ENCODE measurements around the gene ANKEF1. TPM values are rescaled to one million over a fixed set of nuclear protein-coding genes. Genes with fewer than 3 reads are reported as not detected.

Gene ANKEF1
- total and polyA plus RNA-seq, 2 experiments from 2014 or later: 4.7 to 9.7 TPM

GRCh38 chr20:10040070-10040975 is 5.5 kb downstream of the ANKEF1 start (continued):
- TF ChIP-seq, protein P1, sequence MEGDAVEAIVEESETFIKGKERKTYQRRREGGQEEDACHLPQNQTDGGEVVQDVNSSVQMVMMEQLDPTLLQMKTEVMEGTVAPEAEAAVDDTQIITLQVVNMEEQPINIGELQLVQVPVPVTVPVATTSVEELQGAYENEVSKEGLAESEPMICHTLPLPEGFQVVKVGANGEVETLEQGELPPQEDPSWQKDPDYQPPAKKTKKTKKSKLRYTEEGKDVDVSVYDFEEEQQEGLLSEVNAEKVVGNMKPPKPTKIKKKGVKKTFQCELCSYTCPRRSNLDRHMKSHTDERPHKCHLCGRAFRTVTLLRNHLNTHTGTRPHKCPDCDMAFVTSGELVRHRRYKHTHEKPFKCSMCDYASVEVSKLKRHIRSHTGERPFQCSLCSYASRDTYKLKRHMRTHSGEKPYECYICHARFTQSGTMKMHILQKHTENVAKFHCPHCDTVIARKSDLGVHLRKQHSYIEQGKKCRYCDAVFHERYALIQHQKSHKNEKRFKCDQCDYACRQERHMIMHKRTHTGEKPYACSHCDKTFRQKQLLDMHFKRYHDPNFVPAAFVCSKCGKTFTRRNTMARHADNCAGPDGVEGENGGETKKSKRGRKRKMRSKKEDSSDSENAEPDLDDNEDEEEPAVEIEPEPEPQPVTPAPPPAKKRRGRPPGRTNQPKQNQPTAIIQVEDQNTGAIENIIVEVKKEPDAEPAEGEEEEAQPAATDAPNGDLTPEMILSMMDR (conservative IDR thresholded peaks at IDR 0.05; ENCODE audit: low read depth in 2 of 2): no peak
- TF ChIP-seq JUNB (IDR thresholded peaks at IDR 0.05; ENCODE audit: unreplicated experiment): no peak
- TF ChIP-seq ZNF331 (CRISPR knock-in tag; IDR thresholded peaks at IDR 0.05; ENCODE audit: low read depth): no peak
- TF ChIP-seq NANOG (IDR thresholded peaks at IDR 0.05; ENCODE audit: borderline replicate concordance): no peak
- no peak for TF ChIP-seq CREB1 (CRISPR knock-in tag; IDR thresholded peaks at IDR 0.05; ENCODE audit: low read depth)
- no peak for TF ChIP-seq EZH2 (IDR thresholded peaks at IDR 0.05; ENCODE audit: low read depth, unreplicated experiment)

DNA sequence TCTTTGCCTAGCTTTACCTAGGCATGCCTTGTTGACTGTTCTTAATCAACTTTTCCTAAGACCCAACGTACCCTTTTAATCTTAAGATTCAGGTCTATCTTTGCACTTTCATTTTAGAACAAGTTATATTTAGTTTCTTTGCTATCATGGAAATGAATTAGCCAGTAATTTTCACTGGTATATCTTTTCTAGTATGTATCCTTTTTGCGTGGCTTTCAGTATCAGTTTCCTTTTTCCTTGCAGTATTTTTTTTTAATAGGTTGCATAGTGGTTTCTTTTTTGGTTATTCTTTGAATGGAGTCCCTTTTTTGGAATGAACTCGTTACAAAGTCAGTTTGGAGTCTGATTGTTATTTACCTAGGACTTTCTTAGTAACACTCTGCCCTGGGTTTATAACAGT is 7.3 kb downstream of the ANKEF1 start:
- Histone ChIP-seq H4K20me1 (replicated peaks; ENCODE audit: insufficient read depth) (no peaks in the 10 kb centered on the region), H2AFZ (no peak overlapping the region), H3K79me2 (replicated peaks; ENCODE audit: insufficient read depth) (no peaks in the 10 kb centered on the region), H3K36me3 (ENCODE audit: insufficient read depth) (no peaks in the 10 kb centered on the region), H3F3A (replicated peaks; ENCODE audit: low read depth) (no peaks in the 10 kb centered on the region), H3K9me2 (ENCODE audit: insufficient read depth) (no peaks in the 10 kb centered on the region), H3K4me1 (ENCODE audit: insufficient read depth) (no peaks in the 10 kb centered on the region), H3K27ac (ENCODE audit: low read depth) (no peak overlapping the region), H3K4me2 (no peak overlapping the region), H3K4me3 (no peak overlapping the region), H3K27me3 (ENCODE audit: insufficient read depth) (no peaks in the 10 kb centered on the region)
- no peaks in the 10 kb centered on the region for H3K27me3 Mint-ChIP-seq (ENCODE audit: insufficient read depth, low read depth, poor library complexity)
- no peaks in the 10 kb centered on the region for H3K9me3 Mint-ChIP-seq
- H3K36me3 Mint-ChIP-seq (ENCODE audit: low read depth): no peaks in the 10 kb centered on the region; the same call in 2 of the 3 replicates
- no peak for ATAC-seq
- H3K4me3 Mint-ChIP-seq: no peak overlapping the region
- DNase-seq (ENCODE audit: low spot score): no peak
- no peak overlapping the region for H3K27ac Mint-ChIP-seq
- H3K4me1 Mint-ChIP-seq: peaks cover under 1% of the 10 kb centered on the region; the same call in 1 of the 3 replicates
- TF ChIP-seq POLR2AphosphoS5 (IDR thresholded peaks at IDR 0.05; ENCODE audit: low read depth) (no peak), NANOG (IDR thresholded peaks at IDR 0.05; ENCODE audit: borderline replicate concordance) (no peak), STAT1 (IDR thresholded peaks at IDR 0.05; ENCODE audit: unreplicated experiment) (no peak), EZH2phosphoT487 (IDR thresholded peaks at IDR 0.05; ENCODE audit: unreplicated experiment) (no peak), CREB1 (CRISPR knock-in tag; IDR thresholded peaks at IDR 0.05; ENCODE audit: low read depth) (no peak), EZH2 (IDR thresholded peaks at IDR 0.05; ENCODE audit: low read depth, unreplicated experiment) (no peak), ZNF331 (CRISPR knock-in tag; IDR thresholded peaks at IDR 0.05; ENCODE audit: low read depth) (no peak)
- TF ChIP-seq, protein P1 (conservative IDR thresholded peaks at IDR 0.05; ENCODE audit: low read depth in 2 of 2): no peak
- TF ChIP-seq, protein P2, sequence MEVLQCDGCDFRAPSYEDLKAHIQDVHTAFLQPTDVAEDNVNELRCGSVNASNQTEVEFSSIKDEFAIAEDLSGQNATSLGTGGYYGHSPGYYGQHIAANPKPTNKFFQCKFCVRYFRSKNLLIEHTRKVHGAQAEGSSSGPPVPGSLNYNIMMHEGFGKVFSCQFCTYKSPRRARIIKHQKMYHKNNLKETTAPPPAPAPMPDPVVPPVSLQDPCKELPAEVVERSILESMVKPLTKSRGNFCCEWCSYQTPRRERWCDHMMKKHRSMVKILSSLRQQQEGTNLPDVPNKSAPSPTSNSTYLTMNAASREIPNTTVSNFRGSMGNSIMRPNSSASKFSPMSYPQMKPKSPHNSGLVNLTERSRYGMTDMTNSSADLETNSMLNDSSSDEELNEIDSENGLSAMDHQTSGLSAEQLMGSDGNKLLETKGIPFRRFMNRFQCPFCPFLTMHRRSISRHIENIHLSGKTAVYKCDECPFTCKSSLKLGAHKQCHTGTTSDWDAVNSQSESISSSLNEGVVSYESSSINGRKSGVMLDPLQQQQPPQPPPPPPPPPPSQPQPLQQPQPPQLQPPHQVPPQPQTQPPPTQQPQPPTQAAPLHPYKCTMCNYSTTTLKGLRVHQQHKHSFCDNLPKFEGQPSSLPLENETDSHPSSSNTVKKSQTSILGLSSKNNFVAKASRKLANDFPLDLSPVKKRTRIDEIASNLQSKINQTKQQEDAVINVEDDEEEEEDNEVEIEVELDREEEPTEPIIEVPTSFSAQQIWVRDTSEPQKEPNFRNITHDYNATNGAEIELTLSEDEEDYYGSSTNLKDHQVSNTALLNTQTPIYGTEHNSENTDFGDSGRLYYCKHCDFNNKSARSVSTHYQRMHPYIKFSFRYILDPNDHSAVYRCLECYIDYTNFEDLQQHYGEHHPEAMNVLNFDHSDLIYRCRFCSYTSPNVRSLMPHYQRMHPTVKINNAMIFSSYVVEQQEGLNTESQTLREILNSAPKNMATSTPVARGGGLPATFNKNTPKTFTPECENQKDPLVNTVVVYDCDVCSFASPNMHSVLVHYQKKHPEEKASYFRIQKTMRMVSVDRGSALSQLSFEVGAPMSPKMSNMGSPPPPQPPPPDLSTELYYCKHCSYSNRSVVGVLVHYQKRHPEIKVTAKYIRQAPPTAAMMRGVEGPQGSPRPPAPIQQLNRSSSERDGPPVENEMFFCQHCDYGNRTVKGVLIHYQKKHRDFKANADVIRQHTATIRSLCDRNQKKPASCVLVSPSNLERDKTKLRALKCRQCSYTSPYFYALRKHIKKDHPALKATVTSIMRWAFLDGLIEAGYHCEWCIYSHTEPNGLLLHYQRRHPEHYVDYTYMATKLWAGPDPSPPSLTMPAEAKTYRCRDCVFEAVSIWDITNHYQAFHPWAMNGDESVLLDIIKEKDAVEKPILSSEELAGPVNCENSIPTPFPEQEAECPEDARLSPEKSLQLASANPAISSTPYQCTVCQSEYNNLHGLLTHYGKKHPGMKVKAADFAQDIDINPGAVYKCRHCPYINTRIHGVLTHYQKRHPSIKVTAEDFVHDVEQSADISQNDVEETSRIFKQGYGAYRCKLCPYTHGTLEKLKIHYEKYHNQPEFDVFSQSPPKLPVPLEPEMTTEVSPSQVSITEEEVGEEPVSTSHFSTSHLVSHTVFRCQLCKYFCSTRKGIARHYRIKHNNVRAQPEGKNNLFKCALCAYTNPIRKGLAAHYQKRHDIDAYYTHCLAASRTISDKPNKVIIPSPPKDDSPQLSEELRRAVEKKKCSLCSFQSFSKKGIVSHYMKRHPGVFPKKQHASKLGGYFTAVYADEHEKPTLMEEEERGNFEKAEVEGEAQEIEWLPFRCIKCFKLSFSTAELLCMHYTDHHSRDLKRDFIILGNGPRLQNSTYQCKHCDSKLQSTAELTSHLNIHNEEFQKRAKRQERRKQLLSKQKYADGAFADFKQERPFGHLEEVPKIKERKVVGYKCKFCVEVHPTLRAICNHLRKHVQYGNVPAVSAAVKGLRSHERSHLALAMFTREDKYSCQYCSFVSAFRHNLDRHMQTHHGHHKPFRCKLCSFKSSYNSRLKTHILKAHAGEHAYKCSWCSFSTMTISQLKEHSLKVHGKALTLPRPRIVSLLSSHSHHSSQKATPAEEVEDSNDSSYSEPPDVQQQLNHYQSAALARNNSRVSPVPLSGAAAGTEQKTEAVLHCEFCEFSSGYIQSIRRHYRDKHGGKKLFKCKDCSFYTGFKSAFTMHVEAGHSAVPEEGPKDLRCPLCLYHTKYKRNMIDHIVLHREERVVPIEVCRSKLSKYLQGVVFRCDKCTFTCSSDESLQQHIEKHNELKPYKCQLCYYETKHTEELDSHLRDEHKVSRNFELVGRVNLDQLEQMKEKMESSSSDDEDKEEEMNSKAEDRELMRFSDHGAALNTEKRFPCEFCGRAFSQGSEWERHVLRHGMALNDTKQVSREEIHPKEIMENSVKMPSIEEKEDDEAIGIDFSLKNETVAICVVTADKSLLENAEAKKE (CRISPR knock-in tag; IDR thresholded peaks at IDR 0.05): no peak
- TF ChIP-seq, protein P3, sequence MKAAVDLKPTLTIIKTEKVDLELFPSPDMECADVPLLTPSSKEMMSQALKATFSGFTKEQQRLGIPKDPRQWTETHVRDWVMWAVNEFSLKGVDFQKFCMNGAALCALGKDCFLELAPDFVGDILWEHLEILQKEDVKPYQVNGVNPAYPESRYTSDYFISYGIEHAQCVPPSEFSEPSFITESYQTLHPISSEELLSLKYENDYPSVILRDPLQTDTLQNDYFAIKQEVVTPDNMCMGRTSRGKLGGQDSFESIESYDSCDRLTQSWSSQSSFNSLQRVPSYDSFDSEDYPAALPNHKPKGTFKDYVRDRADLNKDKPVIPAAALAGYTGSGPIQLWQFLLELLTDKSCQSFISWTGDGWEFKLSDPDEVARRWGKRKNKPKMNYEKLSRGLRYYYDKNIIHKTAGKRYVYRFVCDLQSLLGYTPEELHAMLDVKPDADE (IDR thresholded peaks at IDR 0.05): no peak
